Activated CD4-positive, alpha-beta T cell treated with anti-CD3 and anti-CD28 coated beads, Interleukin-2, Interleukin-6, amounts not matched to agents 100 ng/mL and 50 ng/mL, durations not matched to agents 16 hours and 8 hours (primary cell): ENCODE results near the gene CCDC127.
"Not testable (repeated sequence)": the region's sequence is repeated elsewhere in the genome, so short reads cannot be mapped to it uniquely, and the experiment has no call there.

Experiments used
- DNase-seq: peaks from one replicate; pipeline ENCODE4 v3.0.0-alpha.2; 2020

The CCDC127 gene

GRCh38 chr5:200985-201384 is 17.0 kb downstream of the CCDC127 start:
- DNase-seq: no peak

GRCh38 chr5:199950-200645 is 17.9 kb downstream of the CCDC127 start:
- DNase-seq: no peak

- DNase-seq: no peak
Measured at GRCh38 chr5:199197-199949, 18.6 kb downstream of the CCDC127 start.

- DNase-seq: no peak
Measured at GRCh38 chr5:198516-199196, 19.3 kb downstream of the CCDC127 start.

GRCh38 chr5:197892-198489 is 20.0 kb downstream of the CCDC127 start:
- no peak for DNase-seq

GRCh38 chr5:197031-197430 is 20.9 kb downstream of the CCDC127 start:
- DNase-seq: not testable (repeated sequence)

DNA sequence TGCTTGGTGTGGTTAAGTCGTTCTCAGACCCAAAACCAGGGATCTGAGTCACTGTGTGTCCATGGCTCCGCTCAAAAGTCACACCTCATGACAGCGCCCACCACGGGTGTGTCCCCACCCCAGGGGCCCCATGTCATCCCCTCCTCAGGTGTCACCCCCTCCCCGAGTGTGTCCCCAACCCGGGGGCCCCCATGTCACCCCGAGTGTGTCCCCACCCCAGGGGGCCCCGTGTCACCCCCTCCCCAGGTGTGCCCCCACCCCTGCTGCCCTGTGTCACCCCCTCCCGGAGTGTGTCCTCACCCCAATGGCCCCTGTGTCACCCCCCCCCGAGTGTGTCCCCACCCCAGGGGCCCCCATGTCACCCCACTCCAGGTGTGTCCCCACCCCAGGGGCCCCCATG is 21.6 kb downstream of the CCDC127 start:
- DNase-seq: no peak

DNA sequence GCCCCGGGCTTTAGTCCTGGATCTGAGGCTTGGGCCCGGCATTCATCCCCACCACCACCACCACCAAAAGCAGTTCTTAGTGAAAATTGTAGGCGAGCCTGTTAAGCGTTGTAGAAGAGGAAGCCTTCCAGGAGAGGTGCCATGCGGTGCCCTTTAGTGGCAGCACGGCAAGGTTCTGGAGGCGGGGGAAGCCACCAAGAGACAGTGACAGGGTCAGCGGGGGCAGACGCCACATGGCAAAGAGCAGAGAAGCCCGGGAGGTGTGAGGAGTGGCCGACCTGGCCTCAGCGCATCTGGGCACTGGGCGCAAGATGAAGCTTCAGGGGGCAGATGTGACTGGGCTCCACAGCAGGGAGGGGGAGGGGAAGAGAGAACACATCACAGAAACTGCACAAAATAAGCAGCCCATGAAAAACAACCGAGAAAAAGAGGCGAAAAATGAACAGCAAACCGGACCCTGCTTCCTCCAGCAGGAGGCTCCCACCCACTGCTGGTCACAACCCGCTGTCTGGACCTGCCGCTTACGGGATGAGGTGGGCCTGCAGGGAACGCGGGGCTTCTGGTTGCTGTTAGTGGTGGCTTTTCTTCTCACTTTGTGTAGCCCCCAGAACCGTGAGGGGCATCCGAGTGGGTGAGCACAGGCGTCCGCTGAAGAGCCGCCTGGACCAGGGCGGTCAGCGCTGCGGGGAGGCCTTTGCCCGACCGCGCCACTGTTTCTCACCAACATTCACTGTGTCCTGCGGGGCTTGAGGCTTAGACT is 22.4 kb downstream of the CCDC127 start:
- DNase-seq: no peak

GRCh38 chr5:194603-195209 is 23.2 kb downstream of the CCDC127 start:
- no peak for DNase-seq

- DNase-seq: no peak
Measured at GRCh38 chr5:194102-194501, 23.9 kb downstream of the CCDC127 start.

- no peak for DNase-seq
Measured at GRCh38 chr5:192970-193831, 24.8 kb downstream of the CCDC127 start.

DNA sequence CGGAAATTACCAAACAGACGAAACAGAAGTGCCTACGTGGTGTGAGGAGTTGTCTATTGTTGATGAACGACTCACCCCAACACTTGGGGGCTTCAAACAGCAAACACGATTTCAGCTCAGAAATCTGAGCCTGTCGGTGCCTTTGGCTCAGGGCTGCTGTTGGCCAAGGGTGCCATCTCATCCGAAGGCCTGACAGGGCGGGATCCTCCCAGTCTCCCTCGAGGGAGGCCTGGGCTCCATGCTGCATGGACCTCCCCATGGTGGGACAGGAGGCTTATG is 25.3 kb downstream of the CCDC127 start:
- DNase-seq: no peak

- DNase-seq: no peak
Measured at GRCh38 chr5:191949-192690, 25.8 kb downstream of the CCDC127 start.

DNA sequence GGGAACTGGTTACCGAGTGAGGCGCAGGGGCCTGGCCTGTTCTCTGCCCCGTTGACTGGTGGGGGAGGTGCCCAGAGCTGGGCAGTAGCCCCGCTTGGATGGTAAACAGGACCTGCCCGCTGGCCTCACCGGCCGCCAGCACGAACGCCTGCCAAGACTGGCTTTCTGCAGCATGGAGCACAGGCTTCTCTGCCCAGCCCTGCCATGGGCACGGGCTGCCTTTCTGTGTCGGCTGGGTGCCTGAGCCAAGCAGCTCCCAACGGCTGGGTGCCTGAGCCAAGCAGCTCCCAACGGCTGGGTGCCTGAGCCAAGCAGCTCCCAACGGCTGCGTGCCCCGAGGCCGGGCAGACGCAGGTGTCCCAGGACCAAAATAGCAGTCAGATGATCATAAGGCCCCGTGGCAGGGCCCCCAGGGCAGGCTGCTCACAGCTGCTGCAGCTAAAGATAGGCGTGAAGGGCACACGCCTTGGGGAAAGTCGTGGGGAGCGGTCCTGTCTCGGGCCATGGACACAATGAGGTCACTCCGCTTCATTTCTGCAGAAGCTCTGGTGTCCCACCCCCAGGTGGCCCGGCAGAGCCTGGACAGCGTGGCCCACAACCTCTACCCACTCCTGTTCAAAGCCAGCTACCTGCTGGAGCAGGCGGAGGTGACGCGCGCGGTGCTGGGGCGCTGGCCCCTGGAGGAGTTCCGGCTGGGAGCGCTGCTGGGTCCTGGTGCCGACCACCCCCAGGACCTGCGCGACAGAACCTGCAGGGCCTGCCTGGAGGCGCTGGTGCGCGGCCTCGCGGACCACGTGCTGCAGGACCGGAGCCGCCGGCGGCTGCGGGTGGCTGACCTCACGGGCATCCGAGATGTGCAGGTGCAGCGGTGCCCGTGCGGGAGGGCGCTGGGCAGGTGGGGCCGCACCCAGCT is 26.7 kb downstream of the CCDC127 start, which contains the start of gene LRRC14B:
Gene LRRC14B, plus strand, starts transcription at position 460 of the 913 bp plus-strand sequence. Its CDS starts 44 bp downstream, at position 504.
- no peak for DNase-seq

- DNase-seq: no peak
Measured at GRCh38 chr5:190366-191035, 27.5 kb downstream of the CCDC127 start.

- no peak for DNase-seq
Measured at GRCh38 chr5:189976-190365, 28.0 kb downstream of the CCDC127 start.

- no peak for DNase-seq
Measured at GRCh38 chr5:189486-189885, 28.5 kb downstream of the CCDC127 start.

GRCh38 chr5:188488-189481 is 29.2 kb downstream of the CCDC127 start:
- peak; percentile 93 for DNase-seq
